ENCODE data around the gene SENP8.

The SENP8 gene

DNA sequence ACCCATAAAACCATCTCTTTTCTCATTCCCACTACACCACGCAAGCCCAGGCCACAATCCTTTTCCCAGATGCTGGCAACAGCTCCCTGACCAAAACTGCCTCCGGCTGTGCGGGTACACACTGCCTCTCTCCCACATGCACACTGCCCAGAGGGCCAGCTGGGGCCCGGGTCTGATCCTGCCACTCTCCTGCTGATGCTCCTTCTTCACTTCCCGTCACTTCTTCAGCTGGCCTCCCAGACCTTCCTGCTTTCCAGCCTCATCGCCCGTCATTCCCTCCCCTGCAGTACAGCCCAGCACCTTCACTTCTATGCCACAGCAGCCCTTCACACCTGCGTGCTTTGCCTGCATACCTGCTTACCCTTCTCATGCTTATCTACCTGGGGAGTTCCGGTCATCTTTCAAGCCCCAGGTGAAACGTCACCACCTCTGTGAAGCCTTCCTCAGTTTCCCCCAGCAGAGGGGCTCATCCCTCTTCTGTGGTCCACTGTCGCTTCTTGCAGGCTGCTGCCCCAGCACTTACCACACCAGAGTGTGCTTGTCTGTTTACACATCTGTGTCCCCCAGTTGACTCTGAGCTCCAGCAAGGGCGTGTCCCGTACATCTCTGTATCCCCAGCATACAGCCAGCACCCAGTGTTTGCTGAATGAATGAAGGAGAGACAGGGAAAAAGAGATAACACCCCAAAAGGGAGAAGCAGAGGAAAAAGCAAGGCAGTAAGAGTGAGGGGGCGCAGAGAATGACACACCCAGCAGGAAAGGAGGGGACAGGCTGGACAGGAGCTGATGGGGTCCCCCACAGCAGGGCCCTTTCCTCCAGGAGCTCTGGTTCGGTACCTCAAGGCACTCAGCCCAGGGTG, 57.2 kb downstream of the SENP8 start:
- no peak for DNase-seq (ENCODE audit: low read depth)

DNA sequence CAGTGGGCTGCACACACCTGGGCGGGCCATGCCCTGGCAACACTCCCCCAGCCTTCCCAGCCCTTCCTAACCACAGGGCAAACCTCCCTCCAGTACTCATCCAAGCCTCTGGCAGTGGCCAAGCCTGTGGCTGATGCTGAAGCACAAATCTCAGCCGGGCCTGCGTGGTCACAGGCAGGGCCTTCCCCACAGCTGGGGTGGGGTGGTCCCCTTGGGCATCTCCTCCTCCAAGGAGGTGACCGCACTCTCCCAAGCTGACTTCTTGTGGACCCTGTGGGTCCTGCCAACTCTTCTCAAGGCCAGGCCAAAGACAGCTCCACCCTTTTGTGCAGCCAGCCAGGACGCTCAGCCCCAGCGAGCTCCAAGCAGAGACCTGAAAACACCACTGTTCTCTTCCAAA, 58.0 kb downstream of the SENP8 start:
- DNase-seq (ENCODE audit: low read depth) = no peak

DNA sequence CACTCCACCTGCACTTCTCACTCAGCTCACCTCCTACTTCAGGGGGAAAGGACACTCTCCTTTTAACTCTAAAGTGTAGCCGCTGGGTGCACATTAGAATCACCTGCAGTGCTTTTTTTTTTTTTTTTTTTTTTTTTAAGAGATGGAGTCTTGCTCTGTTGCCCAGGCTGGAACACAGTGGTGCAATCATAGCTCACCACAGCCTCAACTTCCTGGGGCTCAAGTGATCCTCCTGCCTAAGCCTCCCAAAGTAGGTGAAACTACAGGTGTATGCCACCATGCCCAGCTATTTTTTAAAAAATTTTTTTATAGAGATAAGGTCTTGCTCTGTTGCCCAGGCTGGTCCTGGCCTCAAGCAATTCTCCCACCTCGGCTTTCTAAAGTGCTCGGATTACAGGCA, 58.5 kb downstream of the SENP8 start:
- DNase-seq (ENCODE audit: low read depth) = no peak

DNA sequence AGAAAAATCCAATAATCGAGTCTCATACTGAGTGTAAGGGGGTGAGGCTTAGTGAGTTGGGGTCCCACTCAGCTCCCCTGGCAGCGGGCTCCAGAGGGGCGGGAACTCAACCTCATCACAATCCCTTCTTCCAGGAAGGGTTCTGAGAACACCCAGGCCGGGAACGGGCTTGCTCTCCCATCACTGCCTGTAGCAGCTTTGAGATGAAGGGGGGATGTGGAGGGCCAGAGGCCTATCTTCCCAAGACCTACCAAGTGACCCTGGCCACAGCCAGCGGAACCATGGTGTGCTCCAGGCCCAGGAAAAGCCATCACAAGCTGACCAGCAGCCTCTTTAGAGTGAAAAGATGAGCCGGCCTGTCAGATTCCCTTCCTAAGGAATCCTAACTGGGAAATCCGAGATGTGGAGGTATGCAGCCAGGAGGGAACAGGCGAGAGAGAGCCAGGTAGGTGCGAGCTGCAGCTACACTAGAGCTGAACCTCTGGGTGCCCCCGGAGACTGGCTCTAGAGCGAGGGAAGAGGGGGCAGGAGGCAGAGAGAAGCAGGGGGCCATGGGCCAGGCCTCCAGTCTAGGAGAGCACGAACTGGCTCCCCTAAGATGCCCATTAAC, 60.9 kb downstream of the SENP8 start:
- DNase-seq (ENCODE audit: low read depth) = no peak

DNA sequence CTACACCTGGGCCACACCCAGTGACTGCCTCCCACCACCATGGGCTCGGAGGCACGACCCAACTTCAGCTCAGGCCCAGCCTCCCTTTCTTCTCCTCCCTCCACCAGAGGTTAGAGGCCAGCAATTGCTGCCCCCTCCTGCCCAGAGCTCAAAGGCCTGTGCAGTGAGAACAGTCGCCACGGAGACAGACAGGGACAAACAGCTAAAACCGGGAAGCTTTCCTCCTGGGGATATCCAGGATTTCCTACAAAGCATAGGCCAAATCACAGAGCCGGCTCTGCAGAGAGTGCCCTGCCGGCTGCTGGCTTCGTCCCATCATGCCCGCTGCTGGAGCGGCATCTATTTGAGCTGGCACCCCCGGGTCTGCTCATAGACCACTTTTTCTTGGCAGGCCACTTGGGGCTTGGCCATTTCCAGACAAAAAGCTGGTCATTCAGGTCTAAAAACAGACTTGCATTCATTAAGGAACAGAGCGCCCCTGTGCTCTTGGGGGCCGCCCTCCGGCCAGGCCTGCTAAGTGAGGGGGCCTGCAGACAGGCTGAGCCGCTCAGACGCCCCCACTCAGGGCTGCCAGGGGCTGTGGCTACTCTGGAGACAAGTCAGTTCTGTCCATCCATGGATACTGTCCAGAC, 61.9 kb downstream of the SENP8 start:
- DNase-seq (ENCODE audit: low read depth) = no peak

DNA sequence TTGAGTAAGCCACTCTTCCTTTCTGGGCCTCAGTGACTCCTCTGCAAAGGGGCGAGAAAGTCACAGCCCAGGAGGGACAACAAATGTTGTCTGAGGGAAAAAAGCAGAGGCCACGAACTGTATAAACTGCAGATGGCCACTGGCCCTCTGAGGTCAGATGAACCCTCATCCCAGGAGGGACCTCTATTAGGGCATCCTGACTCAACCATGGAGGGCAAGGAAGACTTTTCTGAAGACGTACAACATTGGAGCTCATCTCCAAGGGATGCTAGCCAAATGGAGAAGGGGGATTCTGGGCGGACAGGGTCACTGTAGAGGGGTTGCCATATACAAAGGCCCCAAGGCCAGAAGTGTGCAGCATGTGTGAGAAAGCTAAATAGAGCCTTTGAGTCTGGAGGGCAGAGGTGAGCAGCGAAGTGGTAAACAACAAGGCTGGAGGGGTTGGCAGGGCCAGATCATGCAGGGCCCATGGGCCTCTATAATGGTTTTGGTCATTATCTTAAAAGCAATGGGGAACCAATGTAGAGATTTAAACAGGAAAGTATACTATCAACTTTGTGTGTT, 62.6 kb downstream of the SENP8 start:
- DNase-seq (ENCODE audit: low read depth) = no peak

DNA sequence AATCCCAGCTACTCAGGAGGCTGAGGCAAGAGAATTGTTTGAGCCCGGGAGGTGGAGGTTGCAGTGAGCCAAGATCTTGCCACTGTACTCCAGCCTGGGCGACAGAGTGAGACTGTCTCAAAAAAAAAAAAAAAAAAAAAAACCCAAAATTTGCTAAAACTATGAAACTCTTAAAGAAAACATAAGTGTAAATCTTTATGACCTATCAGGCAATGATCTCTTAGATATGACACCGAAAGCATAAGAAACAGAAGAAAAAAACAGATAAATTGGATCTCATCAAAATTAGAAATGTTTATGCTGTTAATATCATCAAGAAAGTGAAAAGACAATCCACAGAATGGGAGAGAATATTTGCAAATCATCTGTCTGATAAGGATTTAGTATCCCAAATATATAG, 64.0 kb downstream of the SENP8 start:
- DNase-seq (ENCODE audit: low read depth) = no peak

DNA sequence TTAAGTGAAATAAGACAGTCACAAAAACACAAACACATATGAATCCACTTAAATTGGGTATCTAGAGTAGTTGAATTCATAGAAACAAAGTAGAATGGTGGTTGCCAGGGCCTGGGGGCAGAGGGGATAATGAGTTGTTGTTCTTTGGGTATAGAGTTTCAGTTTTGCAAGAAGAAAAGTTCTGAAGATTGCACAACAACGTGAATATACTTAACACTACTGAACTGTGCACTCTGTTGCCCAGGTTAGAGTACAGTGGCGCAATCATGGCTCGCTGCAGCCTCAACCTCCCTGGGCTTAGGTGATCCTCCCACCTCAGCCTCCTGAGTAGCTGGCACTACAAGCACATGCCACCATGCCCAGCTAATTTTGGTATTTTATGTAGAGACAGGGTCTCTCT, 64.5 kb downstream of the SENP8 start:
- DNase-seq (ENCODE audit: low read depth) = no peak

DNA sequence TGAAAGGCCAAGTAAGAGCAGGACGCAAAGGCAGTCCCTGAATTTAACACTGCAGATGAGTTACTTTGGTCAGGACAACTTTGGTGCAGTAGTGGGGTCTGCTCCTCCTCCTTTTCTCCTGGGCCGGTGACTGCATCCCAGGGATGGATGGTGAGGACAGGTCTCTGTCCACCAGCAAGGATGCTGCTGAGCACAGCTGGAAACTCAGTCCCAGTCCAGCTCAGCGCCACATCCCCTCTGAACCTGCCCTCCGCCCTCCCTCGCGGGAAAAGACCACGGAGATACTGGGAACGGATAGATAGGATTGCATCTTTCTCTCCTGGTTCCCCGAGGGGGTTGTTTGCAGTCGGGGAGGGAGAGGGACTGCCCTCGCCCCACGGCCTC, 65.6 kb downstream of the SENP8 start:
- DNase-seq (ENCODE audit: low read depth) = no peak

DNA sequence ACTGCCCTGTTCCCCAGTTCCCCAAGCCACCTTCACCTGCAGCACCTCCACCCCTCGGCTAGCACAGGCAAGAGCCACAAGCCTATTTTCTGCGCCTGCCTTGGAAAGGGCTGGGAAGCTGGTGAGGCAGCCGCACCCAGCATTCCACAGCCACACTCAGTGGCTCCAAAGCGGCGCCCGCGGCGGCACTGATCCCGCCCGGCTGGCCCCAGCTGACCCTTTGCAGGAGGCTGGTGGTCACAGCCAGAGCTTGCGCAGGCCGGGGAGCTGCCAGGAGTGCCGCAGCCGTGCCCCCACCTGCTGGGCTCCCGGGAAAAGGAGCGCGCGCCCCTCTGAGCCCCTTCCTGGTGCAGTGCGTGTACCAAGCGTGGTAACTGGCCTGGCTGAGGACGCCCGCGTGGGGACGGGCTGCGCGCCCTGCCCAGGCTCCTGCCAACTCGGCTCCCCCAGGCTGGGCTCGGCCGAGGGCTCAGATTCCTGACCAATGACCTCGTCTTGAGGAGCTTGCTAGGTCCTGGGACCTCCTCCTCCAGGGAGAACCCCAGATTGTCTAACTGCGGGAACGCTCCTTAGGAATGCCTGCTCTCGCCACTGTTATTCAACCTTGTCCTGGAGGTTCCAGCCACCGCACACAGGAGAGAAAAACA, 66.1 kb downstream of the SENP8 start:
- no peak for DNase-seq (ENCODE audit: low read depth)

DNA sequence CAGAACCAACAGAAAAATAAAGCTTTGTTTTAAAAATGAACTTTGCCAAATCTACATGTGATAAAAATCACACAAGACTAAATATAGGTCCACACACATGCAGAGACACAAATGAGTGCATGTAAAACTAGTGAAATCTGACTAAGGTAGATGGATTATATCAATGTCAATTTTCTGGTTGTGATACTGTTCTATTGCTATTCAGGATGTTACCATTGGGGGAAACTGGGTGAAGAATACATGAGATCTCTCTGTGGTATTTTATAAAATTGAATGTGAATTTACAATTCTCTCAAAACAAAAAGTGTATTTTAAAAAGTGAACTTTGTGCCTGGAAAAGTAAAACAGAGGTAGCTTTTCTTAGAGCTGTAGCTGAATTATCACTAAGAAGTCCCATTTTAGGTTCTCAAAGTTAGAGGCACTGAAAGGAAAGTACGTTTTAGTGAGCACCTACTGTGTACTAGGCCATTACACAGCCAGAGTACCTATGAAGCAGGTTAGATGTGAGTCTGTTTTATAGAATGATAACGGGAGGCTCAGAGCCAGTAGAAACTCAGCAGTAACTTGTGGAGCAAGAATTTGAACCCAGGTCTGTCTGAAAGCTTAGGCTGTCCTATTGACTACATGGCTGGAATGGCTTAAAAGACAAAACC, 71.2 kb downstream of the SENP8 start:
- DNase-seq (ENCODE audit: low read depth) = no peak

DNA sequence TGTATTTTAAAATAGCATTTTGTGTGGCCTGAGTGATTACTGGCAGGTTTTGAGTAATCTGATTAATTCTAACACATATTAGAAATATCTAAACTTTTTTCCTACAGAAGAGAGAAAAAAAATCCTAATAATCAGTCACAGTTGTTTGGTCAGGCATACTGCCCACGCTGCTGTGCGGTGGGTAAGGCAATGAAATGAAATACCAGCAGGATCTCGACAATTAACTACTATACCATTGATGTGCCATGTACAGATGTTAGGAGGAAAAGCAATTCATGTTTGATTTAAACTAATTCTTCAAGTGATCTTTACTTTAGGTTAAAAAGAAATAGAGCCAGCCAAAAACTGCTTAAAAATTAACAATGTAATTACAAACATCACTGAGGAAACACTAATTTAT, 74.2 kb downstream of the SENP8 start:
- no peak for DNase-seq (ENCODE audit: low read depth)

All from GM04503 (cell line).